Right ventricle myocardium inferior (tissue), 1 donor: ENCODE results near the gene RNF19B. TPM values are rescaled to one million over a fixed set of nuclear protein-coding genes. Genes with fewer than 3 reads are reported as not detected.
"Not testable (repeated sequence)": the region's sequence is repeated elsewhere in the genome, so short reads cannot be mapped to it uniquely, and the experiment has no call there.

Source experiments
- ATAC-seq: fragments of 200-7000 bp; cut with Tn5 transposase; one replicate; pipeline ENCODE4 v1.9.1; 2020; ENCODE audit warnings: mild to moderate bottlenecking, moderate library complexity
- DNase-seq: peaks from one replicate; pipeline ENCODE4 v3.0.0; 2021; ENCODE audit errors: missing footprints
- intact Hi-C: fragments of 100-400 bp; cut with DNase I; formaldehyde crosslinking; loops from one replicate; pipeline ENCODE4 v1.11.0; 2022
- total RNA-seq: library from RNA; stranded (reverse); fragmentation: NEBNext Ultra II Directional; extraction: Animal tissue kit (Norgen Biotek cat#: 25700); gene quantifications from one replicate; pipeline ENCODE4 v1.2.1, GENCODE V29; 2021
- donor health status: DM: no; HTN: yes; CAD: no; lungs with severe emphysema.

The RNF19B gene
- total RNA-seq, 1 donor from 2014 or later: 15.5 TPM

GRCh38 chr1:32998064-32998463 is 33.5 kb upstream of the RNF19B start:
- ATAC-seq: no peak
- intact Hi-C loops: no loop called here

DNA sequence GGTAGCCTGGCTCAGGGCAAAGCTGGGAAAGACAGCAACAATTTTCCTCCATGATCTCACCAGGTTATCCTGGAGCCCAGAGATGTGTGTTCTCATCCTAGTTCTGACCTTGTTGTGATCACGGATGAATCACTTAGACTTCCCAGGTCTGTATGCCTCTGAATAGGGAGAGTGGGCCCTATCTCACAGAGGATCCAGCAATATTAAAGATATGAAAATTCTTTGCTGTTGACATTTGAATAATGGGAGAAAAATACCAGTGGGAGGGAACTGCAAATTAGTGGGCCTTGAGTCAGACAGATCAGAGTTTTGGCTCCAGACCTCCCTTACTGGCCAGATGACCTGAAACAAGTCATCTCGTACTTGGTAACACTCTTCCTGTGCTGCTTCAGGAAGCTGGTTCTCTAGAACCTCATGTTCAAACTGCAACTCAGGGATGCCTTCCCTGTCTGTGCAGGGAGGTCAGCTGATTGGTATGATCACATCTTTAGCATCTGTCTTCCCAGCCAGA is 32.8 kb upstream of the RNF19B start:
- ATAC-seq (no peak), DNase-seq (no peak)
- intact Hi-C loops: no loop called here

More at GRCh38 chr1:32998064-32998463, 33.5 kb upstream of the RNF19B start:
- peak; percentile 68 for DNase-seq

- DNase-seq, ATAC-seq: not testable (repeated sequence)
- intact Hi-C loops: loop anchor here (2.0 kb wide), 1 partner anchor 16 kb away; no protein-coding TSS in a partner anchor
Observed at GRCh38 chr1:32993324-32993636, 28.7 kb upstream of the RNF19B start.

GRCh38 chr1:32992489-32993323 is 28.1 kb upstream of the RNF19B start:
- intact Hi-C loops: loop anchor here (2.0 kb wide), 1 partner anchor 16 kb away; no protein-coding TSS in a partner anchor
- peak; percentile 87 for DNase-seq
- ATAC-seq: peak; percentile 73

DNA sequence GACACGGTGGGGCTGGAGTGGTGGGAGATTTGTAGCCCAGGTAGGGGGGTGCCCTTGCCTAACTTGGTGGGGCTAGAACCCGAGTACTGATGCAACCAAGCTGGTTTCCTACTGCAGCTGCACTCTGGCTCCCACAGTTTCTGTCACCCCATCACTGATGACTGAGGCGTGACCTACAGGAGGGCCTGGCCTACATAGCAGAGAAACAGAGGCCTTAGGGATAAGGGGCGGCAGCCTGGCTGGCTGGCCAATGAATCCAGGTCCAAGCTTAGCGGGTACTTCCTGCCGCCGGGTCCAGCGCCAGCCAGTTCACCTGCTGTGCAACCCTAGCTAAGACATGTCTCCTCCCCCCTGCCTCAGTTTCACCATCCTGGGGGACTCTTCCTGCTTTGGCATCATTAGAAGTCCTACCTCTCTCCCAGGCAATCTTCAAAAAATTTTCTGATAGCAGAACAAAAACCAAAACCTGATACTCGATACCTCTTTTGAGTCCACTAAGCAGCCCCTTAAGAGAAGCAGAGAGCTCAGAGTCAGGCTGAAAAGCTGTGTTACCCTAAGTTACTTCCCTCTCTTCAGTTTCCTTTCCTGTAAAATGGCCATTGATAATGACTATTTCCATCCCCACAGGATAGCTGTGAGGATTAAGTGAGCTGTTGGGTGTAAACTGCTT is 27.3 kb upstream of the RNF19B start:
- ATAC-seq (no peak), DNase-seq (no peak)
- intact Hi-C loops: loop anchor here (2.0 kb wide), 1 partner anchor 17 kb away; no protein-coding TSS in a partner anchor

- no peak for ATAC-seq
- no peak for DNase-seq
- intact Hi-C loops: no loop called here
Observed at GRCh38 chr1:32991386-32991785, 26.8 kb upstream of the RNF19B start.

GRCh38 chr1:32990887-32991286 is 26.3 kb upstream of the RNF19B start:
- intact Hi-C loops: no loop called here
- ATAC-seq (no peak), DNase-seq (no peak)

- peak; percentile 70 for ATAC-seq
- peak; percentile 87 for DNase-seq
- intact Hi-C loops: no loop called here
Observed at GRCh38 chr1:32989160-32990050, 24.8 kb upstream of the RNF19B start.

DNA sequence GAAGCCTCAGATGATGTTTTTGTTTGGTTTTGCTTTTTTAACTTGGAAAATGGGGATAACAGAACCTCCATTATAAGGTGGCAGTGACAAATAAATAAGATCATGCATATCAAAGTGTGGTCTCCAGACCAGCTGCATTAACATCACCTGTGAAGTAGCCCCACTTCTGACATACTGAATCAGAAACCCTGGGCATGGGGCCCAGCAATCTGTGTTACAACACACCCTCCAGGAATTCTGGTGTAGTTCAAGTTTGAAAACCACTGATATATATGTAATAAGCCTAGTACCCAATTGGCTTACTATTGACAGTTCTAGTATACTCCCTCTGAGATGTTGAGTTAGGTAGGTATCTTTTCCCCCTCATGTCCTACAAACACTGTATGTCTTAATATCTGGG is 24.1 kb upstream of the RNF19B start:
- DNase-seq (no peak), ATAC-seq (peak; percentile 15)
- intact Hi-C loops: no loop called here

- no peak for DNase-seq
Observed at GRCh38 chr1:32985226-32985625, 20.6 kb upstream of the RNF19B start.

DNA sequence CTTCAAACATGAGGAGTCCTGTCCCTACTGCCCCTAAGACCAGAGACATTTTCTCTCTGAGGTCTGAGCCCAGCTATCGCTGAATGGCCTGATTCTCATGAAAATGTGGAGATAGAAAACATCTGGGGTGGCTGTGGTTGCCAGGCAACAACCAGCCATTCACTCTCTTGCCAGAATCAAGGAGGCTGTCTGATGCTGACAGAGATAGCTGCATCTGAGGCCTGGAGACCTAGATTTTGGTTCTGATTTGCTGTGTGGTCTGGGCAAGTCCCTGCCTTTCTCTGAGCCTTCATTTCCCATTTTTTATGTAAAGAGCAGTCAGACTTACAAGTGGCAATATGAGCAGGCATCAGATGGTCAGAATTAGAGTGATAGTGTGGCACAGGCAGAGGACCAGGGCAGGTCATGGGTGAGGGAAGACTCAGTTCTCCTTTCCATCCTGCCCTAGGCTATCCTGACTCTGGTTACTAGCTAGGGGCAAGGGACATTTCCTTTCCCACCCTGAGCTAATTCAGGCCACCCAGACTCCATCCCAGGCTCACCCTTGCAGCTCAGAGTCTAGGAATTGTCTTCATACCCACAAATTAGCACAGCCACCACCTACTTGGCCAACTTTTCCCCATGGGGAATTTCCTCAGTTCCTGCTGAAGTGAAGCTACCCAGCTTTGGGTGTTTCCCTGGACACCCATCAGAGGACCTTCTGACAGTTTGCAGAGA is 20.0 kb upstream of the RNF19B start:
- ATAC-seq: no peak

More at GRCh38 chr1:32985226-32985625, 20.6 kb upstream of the RNF19B start:
- intact Hi-C loops: no loop called here
- ATAC-seq: no peak

GRCh38 chr1:32984090-32984454 is 19.5 kb upstream of the RNF19B start:
- DNase-seq (no peak), ATAC-seq (peak; percentile 53)
- intact Hi-C loops: no loop called here

More for the DNA sequence above, 20.0 kb upstream of the RNF19B start:
- intact Hi-C loops: no loop called here
- DNase-seq: no peak

DNA sequence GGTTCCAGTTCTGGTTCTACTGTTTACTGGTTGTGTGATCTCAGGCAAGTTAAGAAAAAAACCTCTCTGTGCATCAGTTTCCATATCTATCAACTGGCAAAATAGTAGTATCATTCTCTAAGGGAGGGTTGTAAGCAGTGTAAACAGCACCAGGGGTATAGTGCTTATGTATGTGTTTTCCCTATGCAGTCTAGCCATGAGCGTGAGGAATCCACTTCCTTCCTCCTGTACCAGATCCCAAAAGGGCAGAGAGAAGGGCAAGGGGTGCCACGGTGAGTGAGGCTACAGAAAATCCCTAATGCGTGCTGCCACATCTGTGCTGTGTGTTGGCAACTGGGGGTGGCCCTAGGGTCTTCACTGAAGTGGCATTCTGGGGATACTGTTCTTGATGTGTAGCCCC is 18.4 kb upstream of the RNF19B start:
- DNase-seq (no peak), ATAC-seq (no peak)
- intact Hi-C loops: no loop called here

GRCh38 chr1:32981003-32981901 is 16.6 kb upstream of the RNF19B start:
- DNase-seq (peak; percentile 82), ATAC-seq (peak; percentile 81)
- intact Hi-C loops: no loop called here

- ATAC-seq (no peak), DNase-seq (no peak)
- intact Hi-C loops: no loop called here
Observed at GRCh38 chr1:32980080-32980479, 15.5 kb upstream of the RNF19B start.

- ATAC-seq (no peak), DNase-seq (no peak)
- intact Hi-C loops: no loop called here
Observed at GRCh38 chr1:32978854-32979253, 14.2 kb upstream of the RNF19B start.

- no peak for DNase-seq
- intact Hi-C loops: no loop called here
- ATAC-seq: no peak
Observed at GRCh38 chr1:32977546-32978087, 13.0 kb upstream of the RNF19B start.
